ENCODE data around the gene CCDC127.

GRCh38 chr5:163338-163620, 54.7 kb downstream of the CCDC127 start:
- TF ChIP-seq POLR2A (IDR thresholded peaks at IDR 0.05; ENCODE audit: low read depth, low read length) (no peak), POLR2AphosphoS5 (IDR thresholded peaks at IDR 0.05; ENCODE audit: low read depth, low read length) (no peak), SPI1 (IDR thresholded peaks at IDR 0.05; ENCODE audit: low read depth, low read length) (no peak), PAX5 (IDR thresholded peaks at IDR 0.05; ENCODE audit: insufficient read depth, low read length, severe bottlenecking) (no peak)

Measured in GM12891 (cell line).